Endothelial cell of umbilical vein (primary cell): Measurements from ENCODE around the gene KCNQ2. TPM values are rescaled to one million over a fixed set of nuclear protein-coding genes. Genes with fewer than 3 reads are reported as not detected.

Source experiments
- BruUV-seq: library from RNA; stranded (reverse); fragments of 400-500 nt; replicated peaks from 2 replicates; lab custom pipeline; 2021; lab: Mats Ljungman, UMichigan
- CTCF ChIA-PET: fragments of 300-600, 350-600 bp; sonication (Branson Sonifier 250); formaldehyde crosslinking; loops from one replicate; lab custom pipeline; 2021; ENCODE audit warnings: antibody characterized with exemption, inconsistent platforms; lab: Charles Lee
- POLR2A ChIA-PET: fragments of 300-600, 350-600 bp; sonication (Branson Sonifier 250); formaldehyde crosslinking; loops from one replicate; lab custom pipeline; 2021; ENCODE audit warnings: antibody characterized with exemption, inconsistent platforms; lab: Charles Lee
- DNase-seq: peaks from one replicate; pipeline ENCODE4 v3.0.0-alpha.2; 2011; ENCODE audit warnings: low read depth, low spot score
- FAIRE-seq: peaks from 2 replicates; lab custom pipeline; 2011; peaks lifted over from hg19 to GRCh38; lab: Jason Lieb, UNC
- H2AFZ ChIP-seq: 2 replicates; pipeline ENCODE4 v1.6.0; 2012; ENCODE audit warnings: low read depth, low read length, control low read depth, inconsistent platforms
- H3K27ac ChIP-seq: 2 replicates; pipeline ENCODE4 v1.5.1; 2011; ENCODE audit warnings: low read depth, mild to moderate bottlenecking, control low read depth, low read length, moderate library complexity; ENCODE audit not compliant: insufficient read depth
- H3K27me3 ChIP-seq, 2 experiments: 2 replicates each; pipeline versions ENCODE4 v1.6.0 to v1.6.1; 2011; ENCODE audit warnings: low read length in 2 of 2, mixed read lengths in 1 of 2; ENCODE audit not compliant: control insufficient read depth in 2 of 2, insufficient read depth in 2 of 2
- H3K36me3 ChIP-seq, 2 experiments: 2 replicates in 1 of 2; 3 replicates in 1 of 2; pipeline ENCODE4 v1.5.1; 2011; ENCODE audit warnings: low read length in 2 of 2, mild to moderate bottlenecking in 1 of 2, moderate library complexity in 1 of 2; ENCODE audit not compliant: control insufficient read depth in 2 of 2, insufficient read depth in 2 of 2; ENCODE audit errors: extremely low read depth in 1 of 2
- H3K4me1 ChIP-seq: 3 replicates; pipeline ENCODE4 v1.5.1; 2011; ENCODE audit warnings: mild to moderate bottlenecking, low read length; ENCODE audit not compliant: control insufficient read depth, insufficient read depth; ENCODE audit errors: extremely low read depth
- H3K4me2 ChIP-seq: 2 replicates; pipeline ENCODE4 v1.6.1; 2011; ENCODE audit warnings: low read length, control low read depth, mixed read lengths; ENCODE audit not compliant: insufficient read depth
- H3K4me3 ChIP-seq, 3 experiments: fragments of 200-600 bp in 1 of 3; sonication (generic), shearing (Covaris generic) in 1 of 3; replicated peaks in 1 of 3; 2 replicates each; pipeline ENCODE4 v1.5.1; 2011 to 2016; ENCODE audit warnings: control low read depth in 3 of 3, low read length in 3 of 3, mild to moderate bottlenecking in 2 of 3, inconsistent platforms in 1 of 3, low read depth in 1 of 3, moderate library complexity in 1 of 3; ENCODE audit not compliant: insufficient read depth in 1 of 3
- H3K79me2 ChIP-seq: 2 replicates; pipeline ENCODE4 v1.6.0; 2012; ENCODE audit warnings: low read length, inconsistent platforms; ENCODE audit not compliant: control insufficient read depth, insufficient read depth
- H3K9ac ChIP-seq: replicated peaks from 2 replicates; pipeline ENCODE3; 2011; ENCODE audit warnings: low read length, control low read depth; ENCODE audit not compliant: insufficient read depth; ENCODE audit errors: extremely low read depth
- H3K9me1 ChIP-seq: replicated peaks from 3 replicates; pipeline ENCODE4 v1.6.0; 2011; ENCODE audit warnings: mild to moderate bottlenecking, low read length; ENCODE audit not compliant: control insufficient read depth, insufficient read depth; ENCODE audit errors: extremely low read depth
- H3K9me3 ChIP-seq: replicated peaks from 2 replicates; pipeline ENCODE4 v1.5.1; 2012; ENCODE audit warnings: low read length, inconsistent platforms; ENCODE audit not compliant: control insufficient read depth, insufficient read depth
- H4K20me1 ChIP-seq: replicated peaks from 2 replicates; pipeline ENCODE3; 2011; ENCODE audit warnings: mild to moderate bottlenecking, low read length; ENCODE audit not compliant: control insufficient read depth, insufficient read depth; ENCODE audit errors: extremely low read depth
- MYC ChIP-seq: IDR thresholded peaks from one replicate; pipeline ENCODE4 v1.6.1; 2011; ENCODE audit warnings: mild to moderate bottlenecking, low read depth, low read length
- POLR2A ChIP-seq: IDR thresholded peaks from 2 replicates; pipeline ENCODE4 v1.6.1; 2012; ENCODE audit warnings: low read depth, mild to moderate bottlenecking, control low read depth, low read length
- POLR2AphosphoS5 ChIP-seq: IDR thresholded peaks from 2 replicates; pipeline ENCODE4 v1.6.1; 2012; ENCODE audit warnings: low read depth, mild to moderate bottlenecking, control low read depth, low read length, moderate library complexity; ENCODE audit not compliant: insufficient read depth
- dilution Hi-C: fragments of 300-500 bp; cut with MboI; formaldehyde crosslinking; loops from one replicate; pipeline ENCODE4 v1.15.0; 2019; ENCODE audit warnings: low sequenced_read_pairs; ENCODE audit not compliant: extremely low pct_ligation_motif_present
- intact Hi-C: fragments of 100-400 bp; cut with micrococcal nuclease; formaldehyde crosslinking; loops from one replicate; pipeline ENCODE4 v1.10.0; 2022
- polyA plus RNA-seq, 4 experiments: library from polyadenylated mRNA; depleted of rRNA in 3 of 4; stranded (reverse) in 3 of 4; unstranded in 1 of 4; fragments of >200 nt; gene quantifications; 2 replicates each; pipeline versions ENCODE4 v1.2.1 to v1.2.3, GENCODE V29; 2011 to 2012; ENCODE audit warnings: missing spikeins in 1 of 4
- total RNA-seq: library from RNA; stranded (reverse); gene quantifications from 2 replicates; pipeline ENCODE4 v1.2.3, GENCODE V29; 2021
- TF ChIP-seq, protein P1 (sequence below), 2 donors: IDR thresholded peaks; 1 replicate in 1 of 2; 2 replicates in 1 of 2; pipeline ENCODE4 v1.5.1; 2011; ENCODE audit warnings: low read length in 2 of 2, mild to moderate bottlenecking in 2 of 2, moderate library complexity in 2 of 2, control low read depth in 1 of 2, inconsistent platforms in 1 of 2, low read depth in 1 of 2; ENCODE audit not compliant: insufficient read depth in 1 of 2; ENCODE audit errors: extremely low read depth in 1 of 2
- TF ChIP-seq, protein P2 (sequence below): IDR thresholded peaks from 2 replicates; pipeline ENCODE4 v1.6.1; 2011; ENCODE audit not compliant: insufficient read depth, insufficient read length

KCNQ2 gene
- total and polyA plus RNA-seq, 2 donors (not counting 3 experiments of a cell fraction or from before 2014, with no cell fraction given): not detected

DNA sequence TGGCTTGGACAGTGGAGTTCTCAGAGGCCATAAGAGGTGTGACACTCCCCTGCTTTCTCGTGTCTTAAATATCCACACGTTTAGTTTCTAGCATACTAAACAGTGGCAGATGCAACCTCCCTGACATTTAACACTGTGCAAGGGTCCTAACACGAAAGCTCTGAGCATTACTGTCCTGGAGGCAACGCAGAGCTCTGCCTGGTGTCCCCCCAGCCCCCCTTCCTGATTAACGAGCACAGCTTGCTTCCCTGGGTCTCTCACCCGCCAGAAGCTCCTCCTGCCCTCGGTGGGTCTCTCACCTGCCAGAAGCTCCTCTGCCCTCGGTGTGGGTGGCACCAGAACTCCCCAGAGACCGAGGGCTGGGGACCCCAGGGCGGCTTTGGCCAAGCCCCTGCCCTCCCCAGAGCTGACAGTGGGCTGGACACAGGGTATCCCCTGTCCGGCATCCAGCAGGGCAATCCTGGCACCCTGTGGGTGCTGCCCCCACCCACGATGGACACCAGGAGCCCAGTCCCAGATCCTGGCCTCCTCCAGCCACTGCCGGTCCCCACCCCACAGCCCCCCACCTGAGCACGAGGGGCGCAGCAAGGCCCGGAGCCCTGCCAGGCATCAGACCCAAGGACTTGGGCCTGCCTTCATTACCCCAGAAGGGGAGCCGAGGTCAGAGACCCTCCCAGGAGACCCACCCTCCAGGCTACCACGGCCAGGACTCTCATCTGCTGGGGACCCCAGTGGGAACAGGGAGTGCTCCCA is 12.4 kb upstream of the KCNQ2 start:
- POLR2A ChIA-PET: no interaction called here
- dilution Hi-C loops (no loop called here), intact Hi-C loops (no loop called here)
- Histone ChIP-seq H3K27ac (no peak overlapping the region), H3K4me1 (no peaks in the 10 kb centered on the region), H3K27me3 (no peaks in the 10 kb centered on the region), H3K9me3 (no peaks in the 10 kb centered on the region), H3K9me1 (no peaks in the 10 kb centered on the region), H3K79me2 (no peaks in the 10 kb centered on the region), H2AFZ (no peak overlapping the region), H3K4me3 (no peak overlapping the region), H3K36me3 (no peaks in the 10 kb centered on the region), H3K4me2 (no peak overlapping the region), H4K20me1 (no peaks in the 10 kb centered on the region), H3K9ac (no peak overlapping the region)
- DNase-seq (no peak), FAIRE-seq (no peak)
- no TSS peak for BruUV-seq
- TF ChIP-seq, protein P1, sequence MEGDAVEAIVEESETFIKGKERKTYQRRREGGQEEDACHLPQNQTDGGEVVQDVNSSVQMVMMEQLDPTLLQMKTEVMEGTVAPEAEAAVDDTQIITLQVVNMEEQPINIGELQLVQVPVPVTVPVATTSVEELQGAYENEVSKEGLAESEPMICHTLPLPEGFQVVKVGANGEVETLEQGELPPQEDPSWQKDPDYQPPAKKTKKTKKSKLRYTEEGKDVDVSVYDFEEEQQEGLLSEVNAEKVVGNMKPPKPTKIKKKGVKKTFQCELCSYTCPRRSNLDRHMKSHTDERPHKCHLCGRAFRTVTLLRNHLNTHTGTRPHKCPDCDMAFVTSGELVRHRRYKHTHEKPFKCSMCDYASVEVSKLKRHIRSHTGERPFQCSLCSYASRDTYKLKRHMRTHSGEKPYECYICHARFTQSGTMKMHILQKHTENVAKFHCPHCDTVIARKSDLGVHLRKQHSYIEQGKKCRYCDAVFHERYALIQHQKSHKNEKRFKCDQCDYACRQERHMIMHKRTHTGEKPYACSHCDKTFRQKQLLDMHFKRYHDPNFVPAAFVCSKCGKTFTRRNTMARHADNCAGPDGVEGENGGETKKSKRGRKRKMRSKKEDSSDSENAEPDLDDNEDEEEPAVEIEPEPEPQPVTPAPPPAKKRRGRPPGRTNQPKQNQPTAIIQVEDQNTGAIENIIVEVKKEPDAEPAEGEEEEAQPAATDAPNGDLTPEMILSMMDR (IDR thresholded peaks at IDR 0.05; ENCODE audit: extremely low read depth in 1 of 2, insufficient read depth in 1 of 2, low read depth in 1 of 2, low read length in 2 of 2): no peak
- TF ChIP-seq, protein P2, sequence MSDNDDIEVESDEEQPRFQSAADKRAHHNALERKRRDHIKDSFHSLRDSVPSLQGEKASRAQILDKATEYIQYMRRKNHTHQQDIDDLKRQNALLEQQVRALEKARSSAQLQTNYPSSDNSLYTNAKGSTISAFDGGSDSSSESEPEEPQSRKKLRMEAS: no peak
- TF ChIP-seq POLR2AphosphoS5: no peak
- TF ChIP-seq MYC: no peak
- no peak for TF ChIP-seq POLR2A
- CTCF ChIA-PET: interaction anchor here (1.3 to 2.1 kb wide), 2 partner anchors 12 to 15 kb away, joined by 3 to 14 read pairs; no protein-coding TSS in a partner anchor
